HG02642 (cell line): Measurements from ENCODE around the gene RBBP5.

Experiments
- ATAC-seq: cut with Tn5 transposase; IDR thresholded peaks from one replicate; pipeline ENCODE4 v1.9.1; 2021; ENCODE audit warnings: mild to moderate bottlenecking; ENCODE audit not compliant: unreplicated experiment, poor library complexity

The RBBP5 gene

GRCh38 chr1:205133287-205133686, 11.5 kb upstream of the RBBP5 start:
- no peak for ATAC-seq

- ATAC-seq, result no peak
Observed at GRCh38 chr1:205129447-205130029, 7.8 kb upstream of the RBBP5 start.

DNA sequence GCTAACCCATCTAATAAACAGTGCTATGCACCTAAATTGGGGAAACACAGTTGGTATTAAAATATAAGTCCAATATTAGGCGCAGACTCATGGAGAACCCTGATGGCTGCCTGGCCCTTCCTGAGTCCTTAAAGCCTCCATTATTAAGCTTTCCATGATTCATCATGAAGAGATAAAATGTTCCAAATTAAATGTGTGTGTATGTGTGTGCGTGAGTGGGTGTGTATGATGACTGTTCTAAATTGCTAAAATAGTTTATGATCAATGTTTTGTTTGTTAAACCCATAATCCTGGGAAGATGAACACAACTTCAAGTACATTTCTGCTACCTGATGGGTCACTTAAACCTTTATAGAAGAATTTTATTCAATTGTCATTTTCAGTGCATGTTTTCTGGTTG, 6.3 kb upstream of the RBBP5 start:
- no peak for ATAC-seq

GRCh38 chr1:205127646-205128045, 5.9 kb upstream of the RBBP5 start:
- ATAC-seq, result no peak

GRCh38 chr1:205124726-205125125, 2.9 kb upstream of the RBBP5 start:
- no peak for ATAC-seq

GRCh38 chr1:205122489-205122882, 708 bp upstream of the RBBP5 start:
- ATAC-seq, result no peak

DNA sequence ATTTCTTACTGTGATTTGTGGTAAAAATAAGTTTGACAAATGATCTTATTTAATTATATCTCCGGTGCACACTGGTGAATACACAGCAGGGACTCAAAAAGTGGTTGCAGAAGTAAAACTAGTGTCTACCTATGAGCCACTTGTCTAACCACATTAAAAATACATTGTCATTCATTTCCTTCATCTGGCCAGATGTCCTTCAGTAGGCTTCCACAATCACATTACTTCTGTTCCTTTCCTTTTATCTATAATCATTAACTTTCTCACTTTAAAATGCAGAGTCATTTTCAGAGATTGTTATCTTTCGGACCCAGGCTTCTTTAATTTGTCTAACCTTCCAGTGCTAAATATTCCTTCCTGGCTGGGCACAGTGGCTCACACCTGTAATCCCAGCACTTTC, 3.0 kb downstream of the RBBP5 start:
- ATAC-seq, result no peak

- ATAC-seq, result no peak
Observed at GRCh38 chr1:205111354-205111753, 10.4 kb downstream of the RBBP5 start.

GRCh38 chr1:205109711-205110110, 12.1 kb downstream of the RBBP5 start:
- no peak for ATAC-seq

DNA sequence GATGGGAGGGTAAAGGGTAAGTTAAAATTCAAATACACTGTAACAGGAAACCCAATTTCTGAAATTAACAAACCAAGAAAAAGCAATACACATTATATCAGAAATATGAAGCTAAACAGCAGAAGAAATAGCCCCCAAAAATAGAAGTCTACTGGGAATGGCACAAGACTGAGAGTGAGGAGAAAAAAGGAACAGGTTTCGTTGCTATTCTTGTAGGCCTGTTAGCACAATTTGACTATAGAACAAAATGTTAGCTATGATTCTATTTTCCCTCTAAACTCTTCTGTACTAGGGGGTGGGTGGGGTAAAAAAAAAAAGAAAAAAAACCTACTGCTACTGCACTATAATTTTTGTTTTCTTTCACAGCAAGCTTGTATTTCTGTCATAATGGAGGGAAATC, 12.5 kb downstream of the RBBP5 start:
- ATAC-seq, result no peak

DNA sequence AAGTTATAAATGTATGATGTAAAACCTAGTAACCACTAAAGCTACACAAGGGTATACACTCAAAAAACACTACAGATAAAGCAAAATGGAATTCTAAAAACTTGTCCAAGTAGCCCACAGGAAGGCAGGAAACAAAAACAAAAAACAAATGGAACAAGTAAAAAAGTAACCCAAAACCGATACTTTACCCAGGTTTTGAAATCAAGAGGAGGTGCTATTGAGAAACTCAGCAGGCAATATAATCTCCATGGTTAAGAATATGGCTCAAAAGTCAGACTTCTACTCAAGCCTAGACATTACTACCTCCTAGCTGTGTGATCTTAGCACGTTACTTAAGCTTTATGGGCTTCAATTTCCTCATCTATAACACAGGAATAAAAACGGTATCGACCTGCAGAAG, 13.3 kb downstream of the RBBP5 start:
- ATAC-seq, result no peak

- no peak for ATAC-seq
Observed at GRCh38 chr1:205107327-205107726, 14.5 kb downstream of the RBBP5 start.

- no peak for ATAC-seq
Observed at GRCh38 chr1:205102404-205102803, 19.4 kb downstream of the RBBP5 start.

- ATAC-seq, result no peak
Observed at GRCh38 chr1:205098242-205098641, 23.5 kb downstream of the RBBP5 start.

GRCh38 chr1:205095422-205095821, 26.4 kb downstream of the RBBP5 start:
- ATAC-seq, result no peak

- ATAC-seq, result no peak
Observed at GRCh38 chr1:205091043-205091740, 30.6 kb downstream of the RBBP5 start.

DNA sequence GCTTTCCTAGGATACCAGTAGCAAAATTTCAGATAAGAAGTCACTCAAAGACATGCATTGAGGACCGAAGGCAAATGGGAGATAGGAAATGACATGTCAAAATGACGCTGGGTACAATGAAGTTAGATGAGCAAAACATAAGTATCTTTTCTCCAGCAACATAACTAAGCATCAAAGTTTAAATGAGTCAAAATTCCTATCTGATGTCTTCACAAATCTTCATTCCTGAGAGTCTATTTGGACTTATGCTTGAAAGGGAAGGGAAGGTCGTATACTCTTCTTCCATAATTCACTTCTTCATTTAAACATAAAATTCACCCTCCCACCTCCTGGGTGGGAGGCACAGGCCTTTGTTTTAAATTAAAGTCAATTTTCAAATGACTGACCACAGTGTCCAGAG, 33.4 kb downstream of the RBBP5 start:
- no peak for ATAC-seq

- ATAC-seq, result no peak
Observed at GRCh38 chr1:205084360-205084759, 37.4 kb downstream of the RBBP5 start, which contains the start of gene TMEM81. Gene TMEM81 (minus strand): TSS chr1:205084460. CDS start chr1:205084320, 140 bp downstream.

- ATAC-seq, result no peak
Observed at GRCh38 chr1:205082431-205082830, 39.3 kb downstream of the RBBP5 start.

GRCh38 chr1:205077934-205078311, 43.9 kb downstream of the RBBP5 start:
- ATAC-seq, result no peak

DNA sequence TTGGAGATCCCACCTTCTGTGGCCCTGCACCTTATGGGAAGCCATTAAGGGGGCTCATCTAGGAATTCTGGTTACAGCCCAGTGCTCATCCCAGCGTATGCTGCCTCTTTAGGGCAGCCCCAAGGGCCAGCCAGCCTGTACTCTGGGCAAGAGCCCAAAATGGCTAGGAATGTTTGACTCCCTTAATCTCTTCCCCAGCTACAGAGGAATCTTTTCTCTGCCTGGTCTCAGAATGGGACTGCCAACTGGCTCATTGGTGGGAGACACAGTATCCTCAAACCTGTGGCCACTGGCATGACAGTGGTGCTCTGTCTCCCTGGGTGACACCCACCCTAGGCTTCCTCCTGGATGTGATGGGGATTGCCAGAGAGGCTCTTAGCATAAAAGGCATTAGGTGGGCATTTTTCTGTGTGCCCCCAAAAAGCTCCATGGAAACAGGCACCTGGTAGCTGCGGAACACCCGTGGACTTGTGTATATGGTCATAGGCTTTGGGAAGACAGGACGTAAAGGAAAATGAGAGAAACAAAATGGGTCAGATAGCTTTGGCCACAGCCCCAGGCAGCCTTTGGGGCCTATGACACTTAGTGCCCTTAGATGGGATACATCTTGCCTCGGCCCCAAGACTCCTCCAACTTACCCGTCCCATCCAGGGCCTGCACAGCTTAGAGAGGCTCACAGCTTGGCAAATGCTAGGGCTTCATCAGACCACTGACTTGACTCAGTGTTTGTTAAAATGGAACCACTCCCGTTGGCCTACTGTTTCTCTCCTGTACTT, 44.4 kb downstream of the RBBP5 start:
- ATAC-seq, result no peak
